Measurements from ENCODE around the gene ZNF569. TPM values are rescaled to one million over a fixed set of nuclear protein-coding genes. Genes with fewer than 3 reads are reported as not detected.

The ZNF569 gene
- 10.2 and 10.5 TPM in 2 replicates for total RNA-seq (2021; fragmentation: NEBNext Ultra II Directional; extraction: Animal tissue kit (Norgen Biotek cat#: 25700))
- polyA plus RNA-seq (2011; rRNA removed): 2.4 and 2.8 TPM in 2 replicates
- polyA plus RNA-seq (2011; cell fraction: cytosol; rRNA removed): 2.5 TPM
- polyA plus RNA-seq (2011; cell fraction: nucleus; rRNA removed): 15.0 TPM
- polyA plus RNA-seq (2012, experiment 1 of 2): 3.0 to 5.9 TPM (median 3.6 TPM) in 4 replicates
- polyA plus RNA-seq (2012, experiment 2 of 2): 0.46 TPM
- 9.2 TPM for polyA plus RNA-seq (2013, experiment 1 of 2)
- 8.4 TPM for polyA plus RNA-seq (2013, experiment 2 of 2)
- 11.5 and 12.9 TPM in 2 replicates for polyA minus RNA-seq (2011; rRNA and poly(A)+ RNA removed)
- polyA minus RNA-seq (2011; cell fraction: cytosol; rRNA and poly(A)+ RNA removed): 9.0 TPM
- 43.1 TPM for polyA minus RNA-seq (2011; cell fraction: nucleus; rRNA and poly(A)+ RNA removed)
- long read RNA-seq, experiment 1, partial matches to known transcripts: 2 of 6 reads
- long read RNA-seq, experiment 1, other reads (novel, unspliced or antisense): 4 of 6 reads
- long read RNA-seq, experiment 2, full-length matches to known transcripts: 1 of 7 reads
- long read RNA-seq, experiment 2, partial matches to known transcripts: 0 of 7 reads
- long read RNA-seq, experiment 2, other reads (novel, unspliced or antisense): 6 of 7 reads

DNA sequence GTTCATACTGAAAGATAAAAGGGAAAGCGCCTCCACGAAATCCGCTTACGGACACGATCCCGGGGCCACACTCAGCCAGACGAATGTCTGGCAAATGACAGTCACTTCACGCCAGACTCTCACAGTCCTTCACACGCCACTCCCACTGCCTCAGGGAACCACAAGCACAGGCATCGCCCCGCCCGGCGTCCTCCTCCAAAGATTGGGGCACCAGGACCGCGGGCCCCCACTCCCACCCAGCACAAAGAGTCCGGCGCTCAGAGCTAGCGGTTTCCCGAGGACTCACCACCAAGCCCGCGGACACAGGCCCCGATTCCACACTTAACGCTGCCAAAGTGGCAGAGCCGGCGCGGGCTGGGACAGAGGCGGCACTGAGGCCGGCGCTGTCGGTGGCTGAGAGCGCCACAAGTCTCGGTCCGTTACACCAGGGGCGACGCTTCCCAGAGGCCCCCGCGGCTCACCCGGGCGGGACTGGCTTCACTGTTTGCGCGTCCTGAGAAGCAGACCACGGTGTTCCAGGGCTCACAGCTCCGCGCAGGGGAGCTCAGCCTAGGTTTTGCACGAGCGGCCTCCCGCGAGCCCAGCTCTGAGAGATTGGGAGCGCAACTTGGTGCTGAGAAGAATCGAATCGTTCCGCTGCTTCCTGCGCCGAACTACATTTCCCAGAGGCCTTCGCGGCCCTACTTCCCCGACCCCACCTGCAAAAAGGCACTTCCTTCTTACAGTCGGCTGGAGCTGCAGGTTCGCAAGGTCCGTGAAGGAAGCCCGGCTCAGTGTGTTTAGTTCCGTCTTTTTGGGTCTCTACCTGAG is at the start of gene ZNF569:
Gene ZNF569, minus strand, starts transcription at position 647 of the 810 bp plus-strand sequence. CDS start 22,523 bp downstream, outside the sequence.
- Histone ChIP-seq H3K23me2 (ENCODE audit: low read depth, low read length) (peaks cover 10% of the 10 kb centered on the region), H3K9ac (replicated peaks in 1 of 4; ENCODE audit: extremely low read depth in 1 of 4, low read depth in 3 of 4, low read length in 3 of 4) (peak within 1 kb of the TSS in 3 of 4 experiments; percentile 25 to 80 (median 42); a peak in 6 of 7 replicates), H3K23ac (ENCODE audit: insufficient read length) (no peak within 1 kb of the TSS), H3K14ac (ENCODE audit: insufficient read length) (no peak within 1 kb of the TSS), H3K4ac (replicated peaks; ENCODE audit: insufficient read length, low read depth, low read length) (no peak within 1 kb of the TSS), H3K4me2 (ENCODE audit: insufficient read depth in 1 of 2, low read depth in 2 of 2, low read length in 2 of 2) (peak within 1 kb of the TSS; percentile 95 to 98), H3K4me3 (ENCODE audit: extremely low read depth in 1 of 4, insufficient read depth in 2 of 4, low read depth in 3 of 4, low read length in 4 of 4) (peak within 1 kb of the TSS; percentile 68 to 97 (median 89)), H3K4me1 (replicated peaks in 1 of 4; ENCODE audit: control insufficient read depth in 3 of 4, insufficient read depth in 4 of 4, low read length in 3 of 4) (peaks cover 0 to 5% (median under 1%) of the 10 kb centered on the region in 4 experiments; a peak in 1 of 7 replicates), H3K56ac (replicated peaks; ENCODE audit: insufficient read length, low read depth, low read length) (no peak within 1 kb of the TSS), H3K9me3 (ENCODE audit: insufficient read depth in 2 of 2, low read depth in 1 of 2, low read length in 1 of 2) (peaks cover 0 to 4% of the 10 kb centered on the region in 2 experiments; a peak in 1 of 4 replicates), H3K27me3 (replicated peaks in 1 of 4; ENCODE audit: control insufficient read depth in 3 of 4, extremely low read depth in 1 of 4, insufficient read depth in 3 of 4, low read length in 3 of 4) (no peaks in the 10 kb centered on the region), H2AFZ (ENCODE audit: low read length) (peak within 1 kb of the TSS; percentile 94), H2BK15ac (ENCODE audit: low read length) (no peak within 1 kb of the TSS), H2BK120ac (replicated peaks; ENCODE audit: low read depth, low read length) (no peak within 1 kb of the TSS), H3K18ac (ENCODE audit: extremely low read depth, low read length) (peak within 1 kb of the TSS; percentile 75), H3K36me3 (ENCODE audit: control insufficient read depth in 2 of 4, insufficient read depth in 4 of 4, low read length in 3 of 4) (peaks cover 0 to 8% (median 2%) of the 10 kb centered on the region in 4 experiments; a peak in 1 of 8 replicates), H4K20me1 (replicated peaks in 1 of 2; ENCODE audit: control insufficient read depth in 1 of 2, insufficient read depth in 2 of 2, low read length in 2 of 2) (no peaks in the 10 kb centered on the region), H4K5ac (ENCODE audit: insufficient read length, low read depth, low read length) (peak within 1 kb of the TSS; percentile 41), H2BK12ac (ENCODE audit: low read depth, low read length) (no peak within 1 kb of the TSS; the same call in 1 of the 2 replicates), H2BK20ac (ENCODE audit: low read length) (no peak within 1 kb of the TSS), H3K79me1 (ENCODE audit: low read depth, low read length) (no peaks in the 10 kb centered on the region), H4K8ac (ENCODE audit: extremely low read depth, insufficient read depth, low read length) (peak within 1 kb of the TSS; percentile 60), H4K91ac (replicated peaks; ENCODE audit: insufficient read length, low read length) (no peak within 1 kb of the TSS), H2BK5ac (ENCODE audit: low read depth, low read length) (peak within 1 kb of the TSS; percentile 88; the same call in 1 of the 2 replicates), H3K27ac (ENCODE audit: low read depth, low read length) (no peak within 1 kb of the TSS), H3K79me2 (ENCODE audit: control insufficient read depth in 1 of 2, insufficient read depth in 2 of 2, low read length in 2 of 2) (no peaks in the 10 kb centered on the region), H2AK5ac (ENCODE audit: low read depth, low read length) (no peak within 1 kb of the TSS)
- FAIRE-seq: peak; percentile 95
- ChIA-PET POLR2A (ENCODE audit: partially characterized antibody) (interaction anchor here (0.6 to 5.0 kb wide), 4 partner anchors 39 to 127 kb away, joined by 3 to 47 read pairs (median 6); partner anchors contain the start of genes ZNF527, ZNF540, ZNF571 and ZNF793), CTCF (ENCODE audit: partially characterized antibody) (interaction anchor here (0.6 to 0.8 kb wide), 2 partner anchors 16 to 238 kb away, joined by 3 read pairs; no protein-coding TSS in a partner anchor)
- DNase-seq (ENCODE audit: low read depth in 1 of 2, low spot score in 2 of 2): peak; percentile 76 to 86
- 2% methylated on average over 54 of the region's 62 CpGs; no CpG with 5 or more reads in 1 of the 2 experiments for WGBS, 2 experiments (ENCODE audit: extremely low coverage in 1 of 2, insufficient coverage in 1 of 2, insufficient read length in 1 of 2, insufficient replicate concordance in 2 of 2, low coverage in 1 of 2, low lambda C conversion rate in 2 of 2, missing lambda C conversion rate in 1 of 2)
- TF ChIP-seq GABPA (IDR thresholded peaks at IDR 0.05; ENCODE audit: borderline replicate concordance, insufficient read depth, low read length): peak; percentile 95
- TF ChIP-seq SP2 (IDR thresholded peaks at IDR 0.05; ENCODE audit: low read length): no peak
- TF ChIP-seq TEAD4 (IDR thresholded peaks at IDR 0.05; ENCODE audit: low read depth, low read length): no peak
- no peak for TF ChIP-seq CHD1 (IDR thresholded peaks at IDR 0.05; ENCODE audit: low read depth, low read length)
- no peak for TF ChIP-seq ATF2 (IDR thresholded peaks at IDR 0.05; ENCODE audit: low read length)
- peak in 1 of 2 experiments; percentile 46; a peak in 2 of 3 replicates for TF ChIP-seq POLR2A (IDR thresholded peaks at IDR 0.05; ENCODE audit: control extremely low read depth in 1 of 2, low read depth in 2 of 2, low read length in 2 of 2)

Data from H1 (cell line).